ENCODE data around the gene ATP5F1C. TPM values are rescaled to one million over a fixed set of nuclear protein-coding genes. Genes with fewer than 3 reads are reported as not detected.

Gene ATP5F1C
- total RNA-seq, 2 experiments from 2014 or later, result 282 to 292 TPM

DNA sequence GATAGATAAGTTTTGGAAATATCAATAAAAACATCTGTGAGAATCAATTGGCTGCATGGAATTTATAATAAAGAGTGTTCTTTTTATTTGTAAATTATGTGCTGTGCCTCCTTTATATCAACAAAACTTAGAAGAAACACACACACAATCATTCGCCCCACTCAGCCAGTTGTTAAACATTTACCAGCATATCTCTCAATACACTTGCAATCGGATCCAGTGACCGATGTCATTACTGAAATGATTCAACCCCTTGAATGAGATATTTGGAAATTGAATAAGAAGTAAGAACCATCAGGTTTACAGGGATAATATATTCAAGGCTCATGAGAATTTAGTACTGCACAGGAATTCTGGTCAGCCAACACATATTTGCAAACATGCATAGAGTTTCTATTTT, 65.9 kb downstream of the ATP5F1C start:
- TF ChIP-seq, protein P1, sequence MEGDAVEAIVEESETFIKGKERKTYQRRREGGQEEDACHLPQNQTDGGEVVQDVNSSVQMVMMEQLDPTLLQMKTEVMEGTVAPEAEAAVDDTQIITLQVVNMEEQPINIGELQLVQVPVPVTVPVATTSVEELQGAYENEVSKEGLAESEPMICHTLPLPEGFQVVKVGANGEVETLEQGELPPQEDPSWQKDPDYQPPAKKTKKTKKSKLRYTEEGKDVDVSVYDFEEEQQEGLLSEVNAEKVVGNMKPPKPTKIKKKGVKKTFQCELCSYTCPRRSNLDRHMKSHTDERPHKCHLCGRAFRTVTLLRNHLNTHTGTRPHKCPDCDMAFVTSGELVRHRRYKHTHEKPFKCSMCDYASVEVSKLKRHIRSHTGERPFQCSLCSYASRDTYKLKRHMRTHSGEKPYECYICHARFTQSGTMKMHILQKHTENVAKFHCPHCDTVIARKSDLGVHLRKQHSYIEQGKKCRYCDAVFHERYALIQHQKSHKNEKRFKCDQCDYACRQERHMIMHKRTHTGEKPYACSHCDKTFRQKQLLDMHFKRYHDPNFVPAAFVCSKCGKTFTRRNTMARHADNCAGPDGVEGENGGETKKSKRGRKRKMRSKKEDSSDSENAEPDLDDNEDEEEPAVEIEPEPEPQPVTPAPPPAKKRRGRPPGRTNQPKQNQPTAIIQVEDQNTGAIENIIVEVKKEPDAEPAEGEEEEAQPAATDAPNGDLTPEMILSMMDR (IDR thresholded peaks at IDR 0.05), result no peak
- peaks cover 10% of the 10 kb centered on the region for H3K36me3 Mint-ChIP-seq (ENCODE audit: low read depth)
- ATAC-seq, result no peak
- DNase-seq, result no peak
- no peak overlapping the region for H3K27ac Mint-ChIP-seq
- no peaks in the 10 kb centered on the region for H3K9me3 Mint-ChIP-seq
- intact Hi-C loops (cut with micrococcal nuclease), result no loop called here
- H3K4me3 Mint-ChIP-seq, result no peak overlapping the region
- CTCF ChIA-PET, result no interaction called here
- POLR2A ChIA-PET, result no interaction called here
- no peaks in the 10 kb centered on the region for H3K27me3 Mint-ChIP-seq
- H3K4me1 Mint-ChIP-seq (ENCODE audit: low read depth), result peaks cover 9% of the 10 kb centered on the region

DNA sequence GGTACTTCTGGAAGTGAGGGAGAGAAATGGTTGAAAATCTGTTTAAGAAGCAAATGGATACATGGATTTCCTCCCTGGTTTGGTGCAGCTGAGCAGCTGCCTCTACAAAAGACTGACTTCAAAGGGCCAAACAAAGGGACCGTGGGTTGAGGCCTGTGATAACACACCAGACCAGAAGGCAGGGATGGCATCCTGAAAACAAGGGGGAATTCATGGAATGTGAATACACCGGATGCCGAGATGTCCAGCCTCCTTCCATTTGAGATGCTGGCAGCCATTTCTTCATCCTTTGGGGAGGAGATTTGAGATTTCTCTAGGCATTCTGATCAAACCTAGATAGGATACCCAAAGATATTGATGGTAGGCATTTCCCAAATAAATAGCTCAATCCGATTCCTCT, 67.2 kb downstream of the ATP5F1C start:
- POLR2A ChIA-PET, result interaction anchor here (0.7 to 1.0 kb wide), 2 partner anchors 20 to 37 kb away, joined by 3 read pairs; partner anchors contain the start of gene TAF3
- Mint-ChIP-seq H3K4me1 (ENCODE audit: low read depth) (peaks cover 9% of the 10 kb centered on the region), H3K36me3 (ENCODE audit: low read depth) (peaks cover 18% of the 10 kb centered on the region), H3K9me3 (peaks cover 6% of the 10 kb centered on the region), H3K4me3 (no peak overlapping the region), H3K27me3 (no peaks in the 10 kb centered on the region), H3K27ac (no peak overlapping the region)
- CTCF ChIA-PET, result no interaction called here
- no peak for ATAC-seq
- no peak for DNase-seq
- intact Hi-C loops (cut with micrococcal nuclease), result no loop called here
- TF ChIP-seq, protein P1 (IDR thresholded peaks at IDR 0.05), result no peak

DNA sequence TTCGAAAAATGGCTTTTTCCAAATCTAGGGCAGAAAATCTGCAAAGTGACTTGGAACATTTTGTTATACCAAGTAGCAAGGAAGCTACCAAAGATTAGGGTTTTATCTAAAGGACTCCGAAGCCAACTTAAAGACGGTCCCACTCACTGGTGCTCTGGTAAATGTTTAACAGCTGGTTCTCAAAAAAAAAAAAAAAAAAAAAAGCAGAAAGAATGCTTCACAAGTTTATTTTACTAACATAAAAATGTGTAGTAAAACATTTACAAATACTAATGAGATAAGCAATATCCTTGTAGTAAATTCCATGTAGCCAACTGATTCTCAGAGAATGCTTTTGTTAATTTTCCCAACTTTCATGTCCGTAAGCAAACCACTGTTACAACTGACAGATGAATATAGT, 68.7 kb downstream of the ATP5F1C start:
- no peaks in the 10 kb centered on the region for H3K27me3 Mint-ChIP-seq
- H3K36me3 Mint-ChIP-seq (ENCODE audit: low read depth), result peaks cover 21% of the 10 kb centered on the region
- TF ChIP-seq, protein P1 (IDR thresholded peaks at IDR 0.05), result no peak
- no peak for ATAC-seq
- DNase-seq, result no peak
- peaks cover 9% of the 10 kb centered on the region for H3K4me1 Mint-ChIP-seq (ENCODE audit: low read depth)
- no peak overlapping the region for H3K4me3 Mint-ChIP-seq
- ChIA-PET POLR2A (no interaction called here), CTCF (no interaction called here)
- H3K9me3 Mint-ChIP-seq, result peaks cover 11% of the 10 kb centered on the region
- intact Hi-C loops (cut with micrococcal nuclease), result no loop called here
- H3K27ac Mint-ChIP-seq, result no peak overlapping the region

DNA sequence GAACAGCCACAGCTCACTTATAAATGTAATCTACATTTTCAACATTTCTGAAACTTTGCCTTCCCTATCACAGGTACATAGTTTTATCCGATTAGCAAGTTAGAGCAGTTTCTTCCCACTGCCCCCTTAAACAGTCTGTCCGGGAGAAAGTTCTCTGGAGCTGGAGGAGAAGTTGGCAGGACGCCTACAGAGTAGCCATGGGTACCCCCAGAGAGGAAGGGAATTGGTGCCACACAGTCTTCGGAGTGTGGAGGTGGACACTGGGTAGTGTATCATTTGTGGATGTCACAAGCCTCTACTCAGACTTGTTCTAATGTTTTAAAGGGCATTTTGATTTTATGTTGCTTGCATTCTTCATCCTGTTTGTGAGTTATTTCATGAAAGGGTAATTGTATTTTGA, 69.3 kb downstream of the ATP5F1C start:
- H3K4me1 Mint-ChIP-seq (ENCODE audit: low read depth), result peaks cover 9% of the 10 kb centered on the region
- intact Hi-C loops (cut with micrococcal nuclease), result no loop called here
- H3K36me3 Mint-ChIP-seq (ENCODE audit: low read depth), result peaks cover 27% of the 10 kb centered on the region
- H3K27ac Mint-ChIP-seq, result no peak overlapping the region
- TF ChIP-seq, protein P1 (IDR thresholded peaks at IDR 0.05), result no peak
- ChIA-PET POLR2A (no interaction called here), CTCF (no interaction called here)
- DNase-seq (no peak), ATAC-seq (no peak)
- no peak overlapping the region for H3K4me3 Mint-ChIP-seq
- H3K9me3 Mint-ChIP-seq, result peaks cover 17% of the 10 kb centered on the region
- no peaks in the 10 kb centered on the region for H3K27me3 Mint-ChIP-seq

Other genes with a start within 250 kb of the ATP5F1C start
- gene ITIH5, start 121.2 kb upstream of the ATP5F1C start, total RNA-seq, result not detected
- not detected for gene ITIH2, start 84.9 kb upstream of the ATP5F1C start, total RNA-seq
- 10 to 100 TPM; 10.7 to 12.6 TPM for gene KIN, start 184 bp upstream of the ATP5F1C start, total RNA-seq
- 10 to 100 TPM; 12.5 to 12.7 TPM for gene TAF3, start 30.3 kb downstream of the ATP5F1C start, total RNA-seq

All from activated CD8-positive, alpha-beta T cell treated with anti-CD3 and anti-CD28 coated beads for 36 hours (primary cell).